Left hindlimb (tissue), 1 donor: Measurements from ENCODE around the gene DPP6.

Experiments
- DNase-seq: peaks from one replicate; pipeline ENCODE4 v3.0.0-alpha.2; 2018

Gene DPP6

GRCh38 chr7:154744256-154744860 is 692.2 kb downstream of the DPP6 start:
- DNase-seq = peak; percentile 46

GRCh38 chr7:154744861-154745258 is 692.7 kb downstream of the DPP6 start:
- no peak for DNase-seq

- no peak for DNase-seq
Observed at GRCh38 chr7:154746571-154747360, 694.6 kb downstream of the DPP6 start.

DNA sequence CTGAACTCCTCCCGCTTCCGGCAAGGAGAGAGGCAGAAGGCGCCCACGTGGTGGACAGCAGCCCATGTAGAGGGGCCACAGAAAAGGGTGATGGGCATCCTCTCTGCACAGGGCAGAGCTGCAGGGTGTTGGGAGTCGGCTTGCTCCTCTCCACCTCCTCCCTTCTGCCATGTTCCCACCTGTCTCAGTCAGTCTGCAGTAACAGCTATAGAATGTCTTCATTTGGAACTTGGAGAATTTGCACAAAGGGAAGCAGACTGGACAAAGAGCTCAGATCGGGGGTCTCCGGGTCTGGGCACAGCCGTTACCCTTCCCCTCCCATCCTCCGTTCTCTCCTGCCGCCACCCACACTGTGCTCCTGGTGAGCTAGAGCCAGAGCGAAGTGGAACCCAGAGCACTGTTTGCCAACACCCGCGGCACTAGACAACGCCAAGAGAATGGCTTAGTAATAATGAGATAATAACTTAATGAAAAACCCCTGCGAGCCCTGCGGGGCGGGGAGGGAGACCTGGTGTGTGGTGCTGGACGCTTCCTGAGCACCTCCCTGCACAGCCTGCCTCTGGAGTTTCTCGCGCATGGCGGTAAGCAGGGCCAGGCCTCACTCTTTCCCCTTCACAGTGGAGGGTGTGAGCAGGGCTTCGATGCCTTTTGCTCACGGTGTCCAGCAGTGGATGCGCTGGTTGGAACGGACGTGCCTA is 696.0 kb downstream of the DPP6 start:
- no peak for DNase-seq

DNA sequence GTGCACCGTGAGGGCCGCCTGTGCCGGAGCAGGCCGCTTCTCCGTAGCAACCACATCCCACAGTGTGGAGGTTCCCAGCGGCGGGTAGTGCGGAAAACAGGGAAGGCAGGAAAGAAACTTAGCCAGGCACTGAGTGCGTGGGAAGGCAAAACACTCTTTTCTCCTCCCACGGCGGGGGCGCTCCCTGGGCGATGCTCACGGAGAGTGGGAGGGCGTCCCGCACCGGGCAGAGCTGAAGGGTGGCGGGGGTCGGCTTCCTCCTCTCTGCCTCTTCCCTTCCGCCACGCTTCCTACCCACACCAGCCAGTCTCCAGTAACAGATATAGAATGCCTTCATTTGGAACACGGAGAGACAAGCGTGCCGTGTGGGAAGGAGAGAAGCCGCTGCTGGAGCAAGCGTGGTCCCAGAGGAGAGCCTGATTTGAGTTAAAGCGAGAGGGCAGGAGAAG is 698.2 kb downstream of the DPP6 start:
- no peak for DNase-seq

DNA sequence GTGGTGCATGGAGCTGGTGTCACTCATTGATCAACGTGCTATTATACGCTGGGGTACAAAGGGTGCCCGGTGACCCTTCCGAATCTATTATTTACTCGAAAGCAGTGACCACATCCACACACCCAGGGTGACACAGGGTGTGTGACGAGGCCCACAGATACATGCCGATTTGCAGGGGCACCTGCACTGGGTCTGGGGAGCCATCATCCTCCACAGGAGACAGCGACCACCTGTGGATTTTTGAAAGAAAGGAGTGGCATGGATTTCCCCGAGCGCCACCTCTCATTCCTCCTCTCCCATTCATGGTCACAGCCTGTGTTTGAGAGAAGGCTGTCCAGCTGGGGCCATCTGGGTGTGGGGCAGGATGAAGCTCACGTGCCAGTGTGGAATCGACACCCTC is 701.0 kb downstream of the DPP6 start:
- no peak for DNase-seq

GRCh38 chr7:154757756-154758155 is 705.6 kb downstream of the DPP6 start:
- no peak for DNase-seq

DNA sequence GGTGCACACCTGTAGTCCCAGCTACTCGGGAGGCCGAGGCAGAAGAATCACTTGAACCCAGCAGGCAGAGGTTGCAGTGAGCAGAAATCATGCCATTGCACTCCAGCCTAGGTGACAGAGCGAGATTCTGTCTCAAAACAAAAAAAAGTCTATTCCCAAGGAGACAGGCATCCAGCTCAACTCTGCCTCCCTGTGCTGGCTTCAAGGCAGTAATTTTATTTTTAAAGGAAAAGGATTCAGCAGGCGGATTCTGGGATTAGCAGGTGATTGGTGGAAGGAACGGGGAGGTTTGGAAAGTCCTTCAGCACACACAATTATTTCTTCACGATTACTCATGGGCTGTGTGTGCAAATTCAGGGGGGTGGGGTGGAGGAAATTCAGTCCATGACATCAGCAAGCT is 707.8 kb downstream of the DPP6 start:
- no peak for DNase-seq

GRCh38 chr7:154765118-154765517 is 712.9 kb downstream of the DPP6 start:
- DNase-seq = no peak

DNA sequence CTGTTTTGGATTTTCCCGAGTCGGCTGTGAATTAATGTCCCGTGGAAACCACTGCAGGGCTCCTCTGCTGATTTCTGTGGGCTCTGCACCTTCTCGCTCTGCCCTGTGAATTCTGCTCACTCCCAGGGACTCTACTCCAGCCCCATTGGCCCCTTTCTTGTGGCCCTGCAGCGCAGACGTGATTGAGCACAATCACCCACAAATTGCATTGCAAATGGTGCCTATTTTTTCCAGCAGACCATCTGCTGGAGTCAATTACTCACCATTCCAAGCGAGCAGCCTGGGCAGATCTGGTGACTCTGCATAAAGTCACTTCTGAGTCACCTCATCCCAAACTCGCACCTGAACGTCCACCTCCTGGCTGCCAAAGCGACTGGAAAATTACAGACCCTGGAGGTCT is 714.9 kb downstream of the DPP6 start:
- DNase-seq = no peak

DNA sequence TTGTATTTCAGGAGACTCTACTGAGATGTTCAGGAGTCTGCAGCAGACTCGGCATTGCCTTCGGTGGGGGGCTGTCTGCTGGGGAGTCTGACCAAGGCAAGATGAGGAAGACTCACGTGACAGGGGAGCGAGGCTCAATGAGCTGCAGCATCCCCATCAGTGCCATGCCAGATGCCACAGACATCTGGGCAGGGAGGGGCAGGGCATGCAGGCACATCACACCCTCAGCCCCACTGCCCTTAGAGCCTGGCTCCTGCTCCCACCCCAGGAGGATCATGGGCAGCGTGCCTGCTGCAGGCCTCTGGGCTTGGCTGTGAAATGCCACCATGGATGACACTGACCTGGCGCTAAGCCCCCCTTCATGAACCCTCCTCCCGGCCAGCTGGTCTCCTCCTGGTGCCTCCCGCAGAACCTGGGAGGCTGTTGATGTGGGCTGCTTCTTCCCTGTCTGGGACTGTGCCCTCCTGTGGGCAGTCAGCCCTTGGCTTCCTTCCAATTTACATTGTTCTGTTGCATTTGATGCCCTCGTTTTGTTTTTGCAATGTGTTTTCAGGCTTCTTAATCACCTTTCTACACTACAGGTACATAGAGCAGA is 715.7 kb downstream of the DPP6 start:
- no peak for DNase-seq

DNA sequence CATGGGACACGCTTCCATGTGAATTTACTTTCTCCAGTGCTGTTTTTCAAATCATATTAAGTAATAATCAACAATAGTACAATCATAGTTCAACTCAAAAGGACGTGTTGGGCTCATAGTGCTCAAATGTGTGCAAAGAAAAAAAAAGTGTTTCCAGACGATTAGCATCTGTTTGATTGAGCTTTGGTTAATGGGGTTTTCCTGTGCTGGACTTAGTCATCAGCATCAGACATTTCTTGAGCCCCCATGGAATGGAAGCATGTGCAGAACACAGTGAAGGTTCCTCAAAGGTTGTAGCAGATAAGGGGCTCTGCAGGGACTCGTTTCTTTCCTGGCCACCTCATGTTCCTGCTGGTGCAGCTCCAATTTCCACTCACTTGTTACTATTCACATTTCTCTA is 716.8 kb downstream of the DPP6 start:
- DNase-seq = no peak

DNA sequence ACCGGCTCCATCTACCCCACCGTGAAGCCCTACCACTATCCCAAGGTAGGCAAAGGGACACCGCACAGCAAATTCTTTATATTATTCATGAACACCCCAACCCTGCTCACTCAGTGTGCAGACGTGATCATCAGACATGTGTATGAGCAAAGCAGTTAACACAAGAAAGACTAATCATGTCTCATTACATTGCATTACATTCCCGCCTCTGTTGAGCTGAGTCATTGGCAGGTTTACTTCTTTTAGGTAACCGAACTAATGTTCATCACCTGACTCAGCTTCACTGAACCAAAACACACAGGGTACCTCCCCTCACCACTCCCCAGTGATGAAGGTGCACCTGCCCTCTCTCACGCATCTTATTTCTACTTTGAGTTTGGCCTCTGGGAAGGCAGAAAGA is 717.3 kb downstream of the DPP6 start:
- DNase-seq = no peak

- no peak for DNase-seq
Observed at GRCh38 chr7:154770361-154770760, 718.2 kb downstream of the DPP6 start.

DNA sequence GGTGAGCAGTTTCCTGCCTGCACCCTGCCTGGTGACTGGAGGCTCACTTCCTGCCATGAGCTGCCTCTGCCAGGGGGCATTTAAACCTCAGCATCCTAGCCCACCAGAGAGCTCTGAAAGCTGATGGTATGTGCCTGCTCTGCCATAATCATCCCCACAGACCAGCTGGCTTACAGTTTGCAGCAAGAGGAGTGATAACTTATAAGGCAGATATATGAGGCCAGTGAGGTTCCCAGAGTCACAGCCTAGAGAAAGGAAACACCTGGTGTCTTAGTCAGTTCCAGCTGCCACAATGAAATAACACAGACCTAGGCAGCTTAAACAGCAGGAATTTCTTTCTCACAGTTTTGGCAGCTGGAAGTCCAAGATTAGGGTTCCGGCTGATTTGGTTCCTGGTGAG is 718.8 kb downstream of the DPP6 start:
- no peak for DNase-seq

GRCh38 chr7:154774303-154774969 is 722.2 kb downstream of the DPP6 start:
- no peak for DNase-seq

- DNase-seq = no peak
Observed at GRCh38 chr7:154775681-154776080, 723.5 kb downstream of the DPP6 start.

GRCh38 chr7:154776350-154776749 is 724.2 kb downstream of the DPP6 start:
- DNase-seq = no peak

- no peak for DNase-seq
Observed at GRCh38 chr7:154777023-154777422, 724.8 kb downstream of the DPP6 start.

DNA sequence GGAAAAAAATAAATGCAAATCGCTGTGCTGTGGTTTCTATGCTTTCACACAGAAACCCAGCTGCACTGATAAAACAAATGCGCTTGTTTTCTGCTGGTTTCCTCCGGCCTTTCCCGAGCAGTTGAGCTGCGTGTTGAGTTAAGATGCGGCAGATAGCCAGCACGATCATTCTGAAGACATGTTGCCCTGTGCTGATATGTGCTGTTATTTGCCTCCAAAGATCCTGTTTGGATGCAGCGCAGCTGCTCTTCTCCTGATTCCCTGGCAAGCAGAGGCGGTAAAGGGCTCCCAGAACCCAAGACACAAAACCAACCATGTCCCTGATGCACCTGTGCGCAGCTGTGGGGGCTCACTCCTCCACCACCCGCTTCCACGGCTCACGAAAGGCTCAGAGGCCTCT is 725.3 kb downstream of the DPP6 start:
- DNase-seq = no peak

- DNase-seq = no peak
Observed at GRCh38 chr7:154777908-154778307, 725.7 kb downstream of the DPP6 start.

- no peak for DNase-seq
Observed at GRCh38 chr7:154781369-154782303, 729.4 kb downstream of the DPP6 start.
